ENCODE measurements around the gene HLX.

The HLX gene

DNA sequence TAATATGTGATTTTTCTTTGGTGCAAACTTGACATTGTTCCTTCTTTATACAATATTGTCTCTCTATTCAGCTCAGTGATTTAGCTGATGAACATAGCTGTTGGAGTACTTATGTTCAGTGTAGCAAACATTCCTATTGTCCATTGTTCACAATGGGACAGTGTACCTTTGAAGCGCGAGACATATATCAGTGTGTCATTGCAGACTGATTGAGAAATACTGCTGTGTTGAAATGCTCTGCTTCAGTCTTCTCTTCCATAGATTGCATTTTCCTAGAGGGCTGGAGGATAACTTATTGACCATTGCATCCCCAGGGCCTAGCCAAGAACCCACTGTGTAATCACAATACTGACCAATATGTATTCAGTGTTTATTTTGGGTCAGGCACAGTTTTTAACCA, 46.5 kb downstream of the HLX start:
- DNase-seq (ENCODE audit: low read depth in 2 of 2), result no peak

DNA sequence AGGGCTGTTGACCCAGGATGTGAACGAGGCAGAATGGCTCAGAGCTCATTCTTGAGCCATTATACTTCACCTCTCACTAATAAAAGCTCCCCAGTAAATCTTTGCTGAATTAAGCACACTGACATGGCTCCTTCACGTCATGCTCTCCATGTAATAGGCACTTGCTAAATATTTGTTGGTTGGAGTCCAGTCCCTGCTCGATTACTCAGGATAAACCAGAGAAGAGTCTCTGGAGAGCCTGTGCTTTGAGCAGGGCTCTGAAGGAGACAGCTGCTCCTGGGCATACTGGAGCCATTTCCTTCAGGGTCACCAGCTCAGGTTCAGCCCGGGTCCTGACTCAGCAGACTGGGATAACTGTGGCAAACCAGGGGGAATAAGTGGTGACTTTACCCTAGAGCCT, 46.9 kb downstream of the HLX start:
- DNase-seq (ENCODE audit: low read depth in 2 of 2), result no peak

DNA sequence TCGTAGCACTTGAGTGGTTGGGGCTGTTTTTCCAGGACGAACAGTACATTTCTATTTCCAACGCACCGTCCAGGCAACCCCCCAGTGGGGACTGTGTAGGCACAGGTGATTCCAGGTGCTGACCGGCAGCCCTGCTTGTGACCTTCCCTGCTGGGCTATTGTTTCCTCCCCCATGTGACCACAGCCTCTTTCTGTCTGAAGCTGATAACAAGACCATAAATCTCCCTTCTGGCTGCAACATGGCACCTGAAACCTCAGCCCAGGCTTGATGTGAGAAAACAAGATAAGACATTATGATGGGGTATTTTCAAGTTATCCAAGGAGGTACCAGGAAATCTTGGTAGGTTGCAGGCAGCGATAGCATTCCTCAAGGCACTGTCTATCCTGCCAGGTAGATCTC, 48.2 kb downstream of the HLX start:
- no peak for DNase-seq (ENCODE audit: low read depth in 2 of 2)

DNA sequence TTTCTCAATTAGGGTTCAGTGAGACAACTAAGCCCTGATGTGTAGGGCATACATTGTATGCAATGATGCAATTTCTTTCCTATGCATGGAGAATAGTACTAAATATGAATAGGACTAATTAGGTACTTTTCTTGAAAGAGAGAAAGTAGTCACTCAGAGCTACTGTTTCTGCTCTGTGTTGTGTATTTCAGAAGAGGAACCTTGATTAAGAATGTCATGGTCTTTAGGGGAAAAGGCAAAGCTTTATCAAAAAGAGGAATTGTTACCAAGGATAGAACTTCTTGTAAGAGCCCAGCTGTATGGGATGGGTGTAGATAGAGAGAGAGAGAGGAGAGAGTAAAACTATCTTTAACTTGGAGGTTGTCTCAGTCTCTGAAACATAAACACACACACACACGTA, 49.1 kb downstream of the HLX start:
- no peak for DNase-seq (ENCODE audit: low read depth in 2 of 2)

DNA sequence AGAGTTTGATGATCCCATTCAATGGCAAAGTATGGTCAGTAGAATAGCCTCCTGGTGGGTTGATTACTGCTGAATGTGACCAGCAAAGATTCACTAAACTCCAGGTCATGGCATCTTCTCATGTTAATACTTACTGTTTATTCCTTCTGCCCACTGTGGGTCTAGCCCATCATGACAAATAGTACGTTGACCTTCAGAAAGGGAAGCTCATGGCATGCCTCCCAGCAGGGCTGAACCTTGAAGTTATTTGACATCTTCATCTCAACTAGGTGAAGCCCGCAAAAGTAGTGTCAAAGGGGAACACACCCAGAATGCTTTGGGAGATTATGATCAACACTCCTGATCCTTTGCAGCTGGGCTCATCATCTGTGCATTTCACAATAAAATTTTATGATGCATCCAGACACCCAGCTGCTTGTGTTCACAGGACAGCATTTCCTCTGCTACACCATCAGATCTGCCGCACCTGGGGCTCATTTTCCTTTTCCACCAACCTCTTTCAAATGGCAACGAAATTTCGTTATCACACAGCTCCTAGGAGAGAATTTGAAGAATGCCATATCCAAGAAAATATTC, 49.6 kb downstream of the HLX start:
- no peak for DNase-seq (ENCODE audit: low read depth in 2 of 2)

DNA sequence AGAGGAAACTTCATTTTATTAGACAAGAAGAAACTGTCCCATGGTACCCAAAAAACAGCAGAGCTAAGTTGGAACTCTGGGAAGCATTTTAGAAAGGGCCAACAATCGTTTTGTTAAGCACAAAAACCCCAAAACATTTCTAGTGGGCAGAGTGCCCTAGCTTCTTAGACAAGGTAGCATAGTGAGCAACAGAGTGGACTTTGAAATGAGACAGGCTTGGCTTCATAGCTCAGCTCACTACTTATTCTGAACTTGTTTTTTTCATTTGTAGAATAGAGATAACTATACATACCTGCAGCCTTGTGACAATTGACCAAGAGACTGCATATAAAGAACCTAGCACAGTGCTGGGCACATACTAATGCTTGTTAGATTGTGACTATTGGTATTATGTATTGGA, 50.1 kb downstream of the HLX start:
- no peak for DNase-seq (ENCODE audit: low read depth in 2 of 2)
